Suprapubic skin (tissue), 4 donors: ENCODE data around the gene LAMA5. TPM values are rescaled to one million over a fixed set of nuclear protein-coding genes. Genes with fewer than 3 reads are reported as not detected.
A peak's percentile ranks its signal among the peaks of the same experiment; 100 is the strongest.

Experiments used
- DNase-seq, 2 donors: peaks; one replicate each; pipeline ENCODE4 v3.0.0-alpha.2; 2019; ENCODE audit warnings: low spot score in 2 of 2
- H3K27ac ChIP-seq: fragments of 200-600 bp; sonication (generic); one replicate; pipeline ENCODE4 v1.5.1; 2019
- H3K27me3 ChIP-seq: fragments of 200-600 bp; sonication (generic); one replicate; pipeline ENCODE4 v1.5.1; 2019
- H3K36me3 ChIP-seq: fragments of 200-600 bp; sonication (generic); one replicate; pipeline ENCODE4 v1.5.1; 2019
- H3K4me1 ChIP-seq: fragments of 200-600 bp; sonication (generic); one replicate; pipeline ENCODE4 v1.5.1; 2019
- H3K4me3 ChIP-seq: fragments of 200-600 bp; sonication (generic); one replicate; pipeline ENCODE4 v1.5.1; 2019; ENCODE audit warnings: mild to moderate bottlenecking
- H3K9me3 ChIP-seq: fragments of 200-600 bp; sonication (generic); one replicate; pipeline ENCODE4 v1.5.1; 2019
- EP300 ChIP-seq: sonication (generic); formaldehyde crosslinking; IDR thresholded peaks from one replicate; pipeline ENCODE4 v1.6.1; 2017; ENCODE audit warnings: antibody characterized with exemption
- POLR2A ChIP-seq, 2 donors: fragments of 450-650 bp; IDR thresholded peaks; one replicate each; pipeline ENCODE4 v1.6.1; 2017; ENCODE audit warnings: antibody characterized with exemption in 2 of 2, mild to moderate bottlenecking in 2 of 2, moderate library complexity in 2 of 2
- POLR2AphosphoS5 ChIP-seq, 3 donors: sonication (generic); formaldehyde crosslinking; IDR thresholded peaks; one replicate each; pipeline ENCODE4 v1.6.1; 2017; ENCODE audit warnings: antibody characterized with exemption in 3 of 3
- WGBS: methylation state at CpG from one replicate; pipeline ENCODE4 v1.1.5; 2018; 5-methylcytosine and 5-hydroxymethylcytosine counted together
- total RNA-seq, 4 donors: library from RNA; depleted of rRNA; stranded (reverse); fragments of >200 nt; gene quantifications; one replicate each; pipeline ENCODE4 v1.1.0, GENCODE V29; 2016
- TF ChIP-seq, protein P1 (sequence below), 2 donors: fragments of 200-600 bp in 1 of 2; fragments of 450-650 bp in 1 of 2; sonication (generic) in 1 of 2; IDR thresholded peaks; one replicate each; pipeline ENCODE4 v1.5.1; 2016 to 2019; ENCODE audit warnings: antibody characterized with exemption in 2 of 2, mild to moderate bottlenecking in 1 of 2, moderate library complexity in 1 of 2

Gene LAMA5
- total RNA-seq, 4 donors from 2014 or later = 200 to 623 (median 316) TPM

DNA sequence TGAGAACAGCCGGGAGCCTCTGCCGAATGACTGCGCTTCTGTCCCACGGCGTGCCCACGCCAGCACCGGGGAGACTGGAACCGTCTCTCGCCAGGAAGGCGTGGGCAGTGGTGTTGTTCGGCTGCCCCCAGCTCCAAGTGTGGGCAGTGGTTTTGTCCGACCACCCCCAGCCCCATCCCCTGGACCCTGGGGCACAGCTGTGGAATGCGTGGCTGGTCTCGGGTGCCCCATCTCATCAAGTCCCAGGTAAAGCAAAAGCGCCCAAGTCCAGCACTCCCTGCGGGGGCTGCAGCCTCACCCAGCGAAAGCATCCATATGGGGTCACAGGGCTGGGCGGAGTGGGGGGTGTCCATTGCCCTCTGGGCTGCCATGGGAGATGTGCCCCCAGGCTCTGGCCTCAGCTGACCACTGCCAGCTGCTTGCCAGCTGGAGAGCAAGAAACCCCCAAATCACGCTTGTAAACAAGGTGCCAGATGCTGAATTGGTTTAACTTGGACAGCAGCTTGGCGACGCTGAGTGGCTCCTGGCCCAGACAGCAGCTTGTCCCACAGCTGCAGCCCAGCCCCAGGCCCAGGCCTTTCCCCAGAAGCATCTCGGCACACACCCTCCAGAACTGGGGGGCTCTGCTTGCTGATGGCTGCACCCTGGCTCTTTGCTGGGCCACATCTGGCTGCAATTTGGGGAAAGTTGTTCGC is 35.5 kb upstream of the LAMA5 start:
- no peak for DNase-seq
- H3K4me3 ChIP-seq = no peak overlapping the region
- TF ChIP-seq POLR2A (IDR thresholded peaks at IDR 0.05) = no peak
- peaks cover 23% of the 10 kb centered on the region for H3K4me1 ChIP-seq
- H3K9me3 ChIP-seq = no peaks in the 10 kb centered on the region
- H3K27me3 ChIP-seq = no peaks in the 10 kb centered on the region
- no peak overlapping the region for H3K27ac ChIP-seq
- WGBS = 83% methylated on average over 7 of the region's 23 CpGs
- no peaks in the 10 kb centered on the region for H3K36me3 ChIP-seq

DNA sequence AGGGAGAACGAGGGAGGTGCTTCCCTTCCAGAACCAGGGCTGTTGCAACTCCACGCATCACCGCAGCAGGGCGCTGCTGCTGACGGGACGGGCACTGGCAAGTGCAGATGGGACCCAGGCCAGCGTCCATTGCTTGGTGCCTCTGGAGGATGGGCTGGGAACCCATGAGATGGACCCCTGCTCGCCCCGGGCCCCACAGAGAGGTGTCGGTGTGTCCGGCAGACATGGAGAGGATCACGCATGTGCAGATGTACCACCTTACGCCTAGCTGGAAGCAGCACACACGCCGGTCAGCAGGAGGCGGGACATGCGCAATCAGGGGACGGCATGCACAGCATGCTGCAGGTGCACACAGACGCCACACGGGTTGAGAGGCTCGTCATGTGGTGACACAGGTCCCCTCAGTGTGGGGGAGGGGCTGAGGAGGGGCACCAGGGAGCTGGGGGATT is 34.2 kb upstream of the LAMA5 start:
- Histone ChIP-seq H3K9me3 (no peaks in the 10 kb centered on the region), H3K27ac (no peak overlapping the region), H3K4me1 (peaks cover 15% of the 10 kb centered on the region), H3K4me3 (no peak overlapping the region), H3K36me3 (no peaks in the 10 kb centered on the region), H3K27me3 (no peaks in the 10 kb centered on the region)
- TF ChIP-seq, protein P1, sequence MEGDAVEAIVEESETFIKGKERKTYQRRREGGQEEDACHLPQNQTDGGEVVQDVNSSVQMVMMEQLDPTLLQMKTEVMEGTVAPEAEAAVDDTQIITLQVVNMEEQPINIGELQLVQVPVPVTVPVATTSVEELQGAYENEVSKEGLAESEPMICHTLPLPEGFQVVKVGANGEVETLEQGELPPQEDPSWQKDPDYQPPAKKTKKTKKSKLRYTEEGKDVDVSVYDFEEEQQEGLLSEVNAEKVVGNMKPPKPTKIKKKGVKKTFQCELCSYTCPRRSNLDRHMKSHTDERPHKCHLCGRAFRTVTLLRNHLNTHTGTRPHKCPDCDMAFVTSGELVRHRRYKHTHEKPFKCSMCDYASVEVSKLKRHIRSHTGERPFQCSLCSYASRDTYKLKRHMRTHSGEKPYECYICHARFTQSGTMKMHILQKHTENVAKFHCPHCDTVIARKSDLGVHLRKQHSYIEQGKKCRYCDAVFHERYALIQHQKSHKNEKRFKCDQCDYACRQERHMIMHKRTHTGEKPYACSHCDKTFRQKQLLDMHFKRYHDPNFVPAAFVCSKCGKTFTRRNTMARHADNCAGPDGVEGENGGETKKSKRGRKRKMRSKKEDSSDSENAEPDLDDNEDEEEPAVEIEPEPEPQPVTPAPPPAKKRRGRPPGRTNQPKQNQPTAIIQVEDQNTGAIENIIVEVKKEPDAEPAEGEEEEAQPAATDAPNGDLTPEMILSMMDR (IDR thresholded peaks at IDR 0.05) = peak in 1 of 2 donors; percentile 30
- no peak for TF ChIP-seq POLR2A (IDR thresholded peaks at IDR 0.05)
- DNase-seq = no peak
- WGBS = 80% methylated on average over 1 of the region's 21 CpGs

GRCh38 chr20:62400541-62400940 is 33.4 kb upstream of the LAMA5 start:
- no peak for DNase-seq
- WGBS = 86% methylated on average over 9 of the region's 10 CpGs
- no peak overlapping the region for H3K27ac ChIP-seq
- TF ChIP-seq, protein P1 (IDR thresholded peaks at IDR 0.05) = no peak
- TF ChIP-seq EP300 = no peak
- no peak for TF ChIP-seq POLR2A (IDR thresholded peaks at IDR 0.05)
- TF ChIP-seq POLR2AphosphoS5 (IDR thresholded peaks at IDR 0.05) = no peak
- peaks cover 7% of the 10 kb centered on the region for H3K4me1 ChIP-seq
- no peaks in the 10 kb centered on the region for H3K9me3 ChIP-seq
- H3K36me3 ChIP-seq = no peaks in the 10 kb centered on the region
- H3K27me3 ChIP-seq = no peaks in the 10 kb centered on the region
- no peak overlapping the region for H3K4me3 ChIP-seq

DNA sequence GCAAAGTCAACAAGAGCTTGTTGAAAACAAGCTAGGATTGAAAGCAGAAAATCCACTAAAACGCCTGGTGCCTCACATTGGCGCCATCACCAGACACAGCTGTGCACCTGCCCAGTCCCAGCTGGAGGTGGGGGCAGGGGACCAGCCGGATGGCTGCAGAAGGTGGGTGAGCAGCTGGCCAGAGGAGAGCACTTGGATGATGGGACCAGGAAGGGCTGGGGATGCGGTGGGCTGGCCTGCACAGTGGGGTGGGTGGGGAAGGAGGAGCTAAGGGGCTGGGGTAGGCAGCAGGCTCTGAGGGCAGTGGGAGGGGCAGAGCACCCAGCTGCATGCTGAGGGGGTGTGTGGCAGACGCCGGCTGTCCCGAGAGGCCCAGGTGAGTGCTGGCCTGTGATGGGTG is 32.9 kb upstream of the LAMA5 start:
- H3K36me3 ChIP-seq = no peaks in the 10 kb centered on the region
- peaks cover 2% of the 10 kb centered on the region for H3K4me1 ChIP-seq
- no peak overlapping the region for H3K4me3 ChIP-seq
- no peak overlapping the region for H3K27ac ChIP-seq
- H3K27me3 ChIP-seq = no peaks in the 10 kb centered on the region
- H3K9me3 ChIP-seq = no peaks in the 10 kb centered on the region
- WGBS = 93% methylated on average over 7 of the region's 7 CpGs
- TF ChIP-seq POLR2AphosphoS5 (IDR thresholded peaks at IDR 0.05) (no peak), EP300 (no peak)
- DNase-seq = no peak

- WGBS = 85% methylated on average over 12 of the region's 19 CpGs
- no peaks in the 10 kb centered on the region for H3K9me3 ChIP-seq
- TF ChIP-seq POLR2A (IDR thresholded peaks at IDR 0.05) = no peak
- TF ChIP-seq, protein P1 (IDR thresholded peaks at IDR 0.05) = no peak
- no peak for TF ChIP-seq POLR2AphosphoS5 (IDR thresholded peaks at IDR 0.05)
- TF ChIP-seq EP300 = no peak
- DNase-seq = no peak
- no peaks in the 10 kb centered on the region for H3K27me3 ChIP-seq
- no peak overlapping the region for H3K4me3 ChIP-seq
- H3K4me1 ChIP-seq = no peaks in the 10 kb centered on the region
- H3K27ac ChIP-seq = no peak overlapping the region
- peaks cover 13% of the 10 kb centered on the region for H3K36me3 ChIP-seq
Measured at GRCh38 chr20:62398120-62398821, 31.2 kb upstream of the LAMA5 start.

DNA sequence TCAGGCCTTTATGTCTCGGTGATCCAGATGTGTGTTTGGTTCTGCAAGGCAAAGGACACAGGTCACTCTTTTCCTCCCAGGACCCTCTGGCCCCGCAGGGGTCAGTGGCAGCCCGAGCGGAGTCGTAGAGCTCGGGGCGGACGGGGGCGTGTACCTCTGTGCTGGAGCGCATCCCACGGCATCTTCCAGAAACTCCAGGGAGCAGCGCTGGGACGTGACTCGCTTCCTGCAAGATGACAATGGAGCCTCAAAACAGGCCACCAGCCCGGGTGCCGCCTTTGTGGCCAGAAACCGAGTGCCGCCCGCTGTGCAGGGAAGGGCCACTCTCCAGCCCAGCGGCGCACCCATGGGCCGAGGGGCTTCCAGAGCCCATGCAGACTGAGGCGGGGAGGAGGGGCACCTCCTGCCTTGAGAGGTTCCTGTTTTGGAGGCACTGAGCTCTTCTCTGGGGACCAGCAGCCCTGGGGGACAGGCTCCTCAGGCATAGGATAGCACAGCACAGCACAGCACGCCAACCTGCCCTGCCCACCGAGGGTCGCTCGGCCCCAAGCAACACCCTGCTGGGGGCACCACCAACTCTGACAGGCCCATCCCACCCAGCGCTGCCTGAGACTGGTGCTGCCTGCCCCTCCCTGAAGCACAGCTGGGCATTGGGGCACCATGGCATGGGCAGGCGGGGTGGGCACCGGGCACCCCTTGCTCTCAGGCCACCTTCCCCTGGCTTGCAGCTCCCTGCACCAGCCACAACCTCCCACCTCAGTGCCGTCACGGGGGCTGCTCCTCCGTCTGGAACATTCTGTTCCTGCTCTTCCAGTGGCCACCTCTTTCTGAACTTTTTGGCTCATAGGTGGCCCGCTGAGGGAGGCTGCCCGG is 29.5 kb upstream of the LAMA5 start:
- Histone ChIP-seq H3K9me3 (no peaks in the 10 kb centered on the region), H3K36me3 (peaks cover 22% of the 10 kb centered on the region), H3K4me3 (no peak overlapping the region), H3K4me1 (no peaks in the 10 kb centered on the region), H3K27me3 (no peaks in the 10 kb centered on the region), H3K27ac (no peak overlapping the region)
- no peak for DNase-seq
- TF ChIP-seq EP300 (no peak), POLR2A (IDR thresholded peaks at IDR 0.05) (no peak), POLR2AphosphoS5 (IDR thresholded peaks at IDR 0.05) (no peak)
- TF ChIP-seq, protein P1 (IDR thresholded peaks at IDR 0.05) = no peak
- WGBS = 91% methylated on average over 16 of the region's 35 CpGs
